NAMALWA (cell line): ENCODE data around the gene TRIM24.
A peak's percentile ranks its signal among the peaks of the same experiment; 100 is the strongest.
"Not testable (repeated sequence)": the region's sequence is repeated elsewhere in the genome, so short reads cannot be mapped to it uniquely, and the experiment has no call there.

Experiments
- DNase-seq: peaks from one replicate; pipeline ENCODE4 v3.0.0-alpha.2; 2015; ENCODE audit warnings: low spot score

The TRIM24 gene

DNA sequence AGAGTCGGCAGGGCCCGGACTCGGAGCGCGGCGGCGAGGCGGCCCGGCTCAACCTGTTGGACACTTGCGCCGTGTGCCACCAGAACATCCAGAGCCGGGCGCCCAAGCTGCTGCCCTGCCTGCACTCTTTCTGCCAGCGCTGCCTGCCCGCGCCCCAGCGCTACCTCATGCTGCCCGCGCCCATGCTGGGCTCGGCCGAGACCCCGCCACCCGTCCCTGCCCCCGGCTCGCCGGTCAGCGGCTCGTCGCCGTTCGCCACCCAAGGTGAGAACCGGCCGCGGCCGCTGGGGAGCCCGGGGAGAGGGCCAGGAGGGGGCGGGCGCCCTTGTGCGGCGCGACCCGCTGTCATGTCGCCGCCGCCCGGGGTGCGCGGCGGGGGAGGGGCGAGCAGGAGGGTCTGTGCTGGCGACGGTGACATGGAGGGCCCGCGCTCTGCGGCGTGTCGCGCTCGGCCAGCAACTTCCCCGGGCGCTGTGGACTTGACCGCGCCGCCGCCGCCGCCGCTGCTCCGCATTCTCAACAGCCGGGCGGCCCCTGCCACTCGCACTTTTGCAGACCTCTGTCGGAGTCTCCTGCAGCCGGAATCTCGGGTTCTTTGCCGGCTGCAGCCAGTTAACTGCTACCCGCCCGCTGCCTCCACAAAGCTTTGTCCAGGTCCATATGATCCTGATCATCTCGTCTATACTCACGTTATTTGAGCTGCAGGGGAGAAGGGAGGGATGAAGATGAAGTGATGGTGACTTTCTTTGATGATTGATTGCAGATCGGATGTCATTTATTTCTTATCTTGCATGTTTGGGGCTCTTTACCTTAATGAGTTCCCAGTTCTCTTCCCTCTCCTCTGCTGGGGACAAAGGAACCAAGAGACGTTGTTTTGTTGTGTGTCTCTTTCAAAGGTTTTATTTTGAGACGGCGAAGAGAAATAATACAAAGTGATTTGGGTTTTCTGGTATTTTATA is 869 bp downstream of the TRIM24 start:
- DNase-seq: peak; percentile 81

DNA sequence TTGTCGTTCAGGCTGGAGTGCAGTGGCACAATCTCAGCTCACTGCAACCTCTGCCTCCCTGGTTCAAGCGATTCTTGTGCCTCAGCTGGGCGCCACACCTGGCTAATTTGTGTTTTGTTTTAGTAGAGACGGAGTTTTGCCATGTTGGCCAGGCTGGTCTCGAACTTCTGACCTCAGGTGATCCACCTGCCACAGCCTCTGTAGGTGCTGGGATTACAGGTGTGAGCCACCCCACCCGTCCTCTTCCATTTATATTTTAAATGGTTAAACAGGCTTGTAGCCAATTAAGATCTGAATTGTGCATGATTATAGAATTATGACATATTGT is 3.2 kb downstream of the TRIM24 start:
- DNase-seq: not testable (repeated sequence)

DNA sequence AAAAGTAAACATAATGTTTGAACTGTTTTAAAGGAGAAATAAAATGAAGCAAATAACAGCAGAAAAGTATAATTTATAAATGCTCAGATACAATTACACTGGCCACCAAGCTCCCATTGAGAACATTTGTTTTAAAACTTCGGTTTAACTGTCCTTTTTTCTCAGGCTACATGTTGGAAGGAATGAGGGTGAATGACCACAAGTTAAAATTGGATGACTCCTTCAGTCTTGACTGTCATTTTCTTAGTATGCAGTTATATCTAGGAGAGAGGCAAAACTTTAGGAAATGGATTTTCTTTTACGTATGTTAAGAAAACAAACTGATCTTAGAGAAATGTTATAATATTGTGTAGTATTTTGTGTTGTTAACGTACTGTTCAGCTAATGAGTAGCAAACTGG is 5.0 kb downstream of the TRIM24 start:
- DNase-seq: no peak

DNA sequence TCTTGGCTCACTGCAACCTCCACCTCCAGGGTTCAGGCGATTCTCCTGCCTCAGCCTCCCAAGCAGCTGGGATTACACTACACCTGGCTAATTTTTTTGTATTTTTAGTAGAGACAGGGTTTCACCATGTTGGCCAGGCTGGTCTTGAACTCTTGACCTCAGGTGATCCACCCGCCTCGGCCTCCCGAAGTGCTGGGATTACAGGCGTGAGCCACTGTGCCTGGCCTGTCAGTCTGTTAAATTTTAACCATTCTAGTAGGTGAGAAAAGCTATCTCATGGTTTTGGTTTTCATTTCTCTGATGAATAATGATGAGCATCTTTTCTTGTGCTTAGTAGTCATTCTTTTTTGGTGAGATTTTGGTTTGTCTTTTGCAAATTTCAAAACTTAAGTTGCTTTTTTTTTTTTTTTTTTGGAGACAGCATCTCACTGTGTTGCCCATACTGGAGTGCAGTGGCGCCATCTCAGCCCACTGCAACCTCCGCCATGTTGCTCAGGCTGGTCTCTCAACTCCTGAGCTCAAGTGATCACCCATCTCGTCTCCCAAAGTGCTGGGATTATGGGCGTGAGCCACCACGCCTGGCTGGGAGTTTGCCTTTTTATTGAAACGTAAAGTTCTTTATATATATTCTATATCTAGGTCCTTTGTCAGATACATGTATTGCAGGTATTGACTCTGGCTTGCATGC is 6.2 kb downstream of the TRIM24 start:
- not testable (repeated sequence) for DNase-seq

DNA sequence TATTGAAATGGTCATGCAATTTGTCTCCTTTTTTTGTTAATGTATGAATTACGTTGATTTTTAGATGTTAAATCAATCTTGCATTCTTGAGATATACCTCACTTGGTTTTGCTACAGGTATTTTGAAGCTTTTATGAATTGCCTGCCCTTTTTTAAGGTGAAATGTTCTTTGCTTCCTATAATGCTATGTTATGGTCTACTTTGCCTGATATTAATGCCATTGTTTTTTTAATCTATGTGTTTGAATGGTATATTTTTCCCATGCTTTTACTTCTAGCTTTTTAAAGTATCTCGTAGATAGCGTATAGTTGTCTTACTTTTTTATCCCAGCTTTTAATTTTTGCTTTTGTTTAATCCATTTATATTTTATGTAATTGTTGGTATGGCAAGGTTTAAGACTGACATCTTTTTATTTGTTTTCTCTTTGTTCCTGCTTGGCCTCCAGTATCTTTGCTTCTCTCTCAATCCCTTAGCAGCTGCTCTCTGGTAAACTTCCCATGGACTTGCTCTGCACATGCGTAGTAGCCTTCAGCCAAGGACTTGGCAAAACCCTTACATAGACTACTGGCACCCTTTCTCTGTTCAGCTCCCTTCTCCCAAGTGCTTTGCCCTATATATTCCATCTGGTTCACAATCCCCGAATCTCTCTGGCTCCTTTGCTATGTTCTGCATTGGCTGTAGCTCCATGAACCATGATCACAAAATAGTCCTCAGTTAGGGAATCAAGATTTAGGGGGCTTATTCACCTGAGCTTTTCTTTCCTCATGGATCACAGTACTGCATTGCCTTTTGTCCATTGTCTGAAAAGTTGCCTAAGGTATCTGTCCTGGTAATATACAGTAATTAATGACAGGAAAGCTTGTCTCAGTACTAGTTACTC is 8.4 kb downstream of the TRIM24 start:
- DNase-seq: no peak

DNA sequence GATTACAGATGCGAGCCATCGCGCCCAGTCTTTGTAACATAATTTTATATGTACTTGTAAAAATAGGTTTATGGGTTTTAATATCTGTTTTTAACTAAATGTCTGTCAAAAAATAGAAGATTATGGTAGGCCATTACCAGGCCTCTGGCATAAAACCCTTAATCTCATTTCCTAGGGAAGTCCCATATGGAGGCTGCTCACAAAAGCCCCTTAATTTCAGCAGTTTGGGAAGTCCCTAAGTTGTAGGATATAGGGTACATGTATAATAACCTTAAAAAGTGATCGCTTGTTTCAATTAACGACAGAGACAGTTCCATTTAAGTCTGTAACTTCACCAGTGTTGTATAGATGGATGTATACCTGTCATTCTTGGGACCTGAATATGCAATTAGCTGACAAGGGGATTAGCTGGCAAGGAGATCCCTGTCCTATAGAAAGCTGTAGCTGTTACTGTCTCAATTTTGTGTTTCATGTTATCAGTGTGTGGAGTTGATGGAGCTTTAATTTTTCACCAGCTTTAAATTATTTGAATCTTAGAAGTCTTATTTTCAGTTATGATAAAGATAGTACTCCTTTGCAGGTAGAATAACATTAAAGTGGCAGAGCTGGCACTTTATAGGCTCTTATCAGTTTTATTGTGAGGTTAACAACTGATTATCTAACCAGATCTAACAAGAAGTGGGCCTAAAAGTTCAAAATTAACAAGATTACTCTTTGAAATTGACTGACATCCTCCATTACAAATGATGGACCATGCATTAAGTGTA is 10.5 kb downstream of the TRIM24 start:
- no peak for DNase-seq

DNA sequence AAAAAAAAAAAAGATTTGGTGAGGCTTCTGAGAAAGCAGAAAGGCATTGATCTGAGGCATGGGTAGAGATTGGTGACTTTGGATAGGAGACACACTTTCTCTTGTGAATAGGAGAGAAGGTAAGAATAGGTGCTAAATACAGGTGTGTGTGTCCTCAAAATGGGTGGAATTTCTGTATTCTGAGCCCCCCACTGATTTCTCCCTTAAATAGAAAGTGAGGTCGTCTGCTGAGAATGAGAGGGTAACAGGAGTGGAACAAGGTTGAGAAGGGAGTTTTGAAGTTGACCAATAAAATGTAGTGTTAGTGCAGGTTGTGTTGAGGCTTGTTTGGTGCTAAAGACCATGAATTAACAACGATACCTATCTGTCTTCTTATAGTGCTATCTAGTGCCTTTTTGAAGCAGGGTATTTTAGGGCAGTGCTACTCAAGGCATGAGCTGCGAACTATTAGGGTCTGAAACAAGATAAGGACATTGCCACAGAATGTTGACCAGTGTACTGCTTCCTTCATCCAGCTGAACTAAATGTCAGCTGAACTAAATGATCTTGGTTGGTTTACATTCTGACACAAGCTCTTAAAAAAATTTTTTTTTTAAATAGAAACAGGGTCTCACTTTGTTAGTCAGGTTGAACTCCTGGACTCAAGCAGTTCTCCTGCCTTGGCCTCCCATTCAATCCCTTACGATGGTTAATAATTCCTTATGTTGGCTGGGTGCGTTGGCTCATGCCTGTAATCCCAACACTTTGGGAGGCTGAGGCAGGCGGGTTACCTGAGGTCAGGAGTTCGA is 12.4 kb downstream of the TRIM24 start:
- DNase-seq: no peak

DNA sequence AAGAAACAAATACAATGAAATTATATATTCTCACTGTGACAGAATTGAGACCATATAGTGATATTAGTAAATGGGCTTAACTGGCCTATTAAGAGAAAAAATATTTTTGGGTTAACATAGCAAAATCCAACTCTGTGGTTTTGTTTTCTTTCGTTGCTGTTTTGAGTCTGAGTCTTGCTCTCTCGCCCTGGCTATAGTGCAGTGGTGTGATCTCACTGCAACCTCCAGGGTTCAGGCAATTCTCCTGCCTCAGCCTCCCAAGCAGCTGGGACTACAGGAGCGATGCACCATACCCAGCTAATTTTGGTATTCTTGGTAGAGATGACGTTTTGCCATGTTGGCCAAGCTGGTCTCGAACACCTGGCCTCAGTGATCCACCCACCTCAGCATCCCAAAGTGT is 15.3 kb downstream of the TRIM24 start:
- no peak for DNase-seq

DNA sequence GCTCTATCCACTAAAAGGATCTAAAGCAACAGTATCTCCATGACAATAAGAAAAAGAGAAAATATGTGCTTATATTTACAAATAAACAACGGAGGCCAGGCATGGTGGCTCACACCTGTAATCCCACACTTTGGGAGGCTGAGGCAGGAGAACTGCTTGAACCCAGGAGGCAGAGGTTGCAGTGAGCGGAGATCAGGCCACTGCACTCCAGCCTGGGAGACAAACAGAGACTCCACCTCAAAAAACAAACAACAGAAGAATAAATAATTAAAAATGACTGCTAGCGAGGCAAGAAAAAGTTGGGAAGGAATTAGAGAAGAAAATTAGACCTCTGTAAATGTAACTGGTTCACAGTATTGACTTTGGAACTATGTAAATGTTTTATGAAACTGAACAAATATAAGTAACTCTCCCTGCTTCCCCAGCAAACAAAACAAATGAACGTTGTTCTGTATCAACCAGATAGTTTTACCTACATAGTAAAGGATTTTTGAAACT is 17.1 kb downstream of the TRIM24 start:
- no peak for DNase-seq

DNA sequence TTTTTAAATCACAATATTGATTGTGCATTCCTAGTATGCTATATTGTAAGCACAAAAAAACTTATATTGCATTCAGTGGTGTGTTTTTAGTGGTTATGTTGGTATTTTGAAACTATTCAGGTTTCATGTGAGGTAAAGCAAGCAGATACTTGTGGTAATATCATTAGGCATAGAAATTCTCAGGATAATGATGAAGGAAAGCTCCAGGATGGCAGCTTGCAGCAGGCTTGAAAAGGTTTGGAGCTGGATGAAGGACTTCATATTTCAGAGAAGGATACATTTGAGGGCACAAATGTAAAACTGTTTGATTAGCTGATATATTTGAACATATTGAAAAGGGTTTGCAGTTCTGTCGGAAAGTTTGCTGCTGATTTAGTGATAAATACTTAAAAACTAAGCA is 17.5 kb downstream of the TRIM24 start:
- no peak for DNase-seq

DNA sequence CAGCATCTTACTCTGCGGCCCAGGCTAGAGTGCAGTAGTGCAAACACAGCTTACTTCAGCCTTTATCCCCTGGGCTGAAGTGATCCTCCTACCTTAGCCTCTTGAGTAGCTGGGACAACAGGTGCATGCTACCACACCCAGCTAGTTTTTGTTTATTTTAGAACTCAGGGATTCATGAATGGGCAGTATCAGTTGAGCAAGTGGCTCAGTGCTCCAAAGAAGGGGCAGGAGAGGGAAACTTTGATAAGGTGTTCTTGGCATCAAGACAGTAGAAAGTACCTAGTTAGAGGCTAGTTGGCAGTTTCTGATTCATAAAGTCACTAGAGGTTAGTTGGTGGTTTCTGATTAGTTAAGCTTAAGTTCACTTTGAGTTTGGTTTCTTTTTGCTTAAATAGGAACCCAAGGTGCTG is 18.4 kb downstream of the TRIM24 start:
- no peak for DNase-seq

DNA sequence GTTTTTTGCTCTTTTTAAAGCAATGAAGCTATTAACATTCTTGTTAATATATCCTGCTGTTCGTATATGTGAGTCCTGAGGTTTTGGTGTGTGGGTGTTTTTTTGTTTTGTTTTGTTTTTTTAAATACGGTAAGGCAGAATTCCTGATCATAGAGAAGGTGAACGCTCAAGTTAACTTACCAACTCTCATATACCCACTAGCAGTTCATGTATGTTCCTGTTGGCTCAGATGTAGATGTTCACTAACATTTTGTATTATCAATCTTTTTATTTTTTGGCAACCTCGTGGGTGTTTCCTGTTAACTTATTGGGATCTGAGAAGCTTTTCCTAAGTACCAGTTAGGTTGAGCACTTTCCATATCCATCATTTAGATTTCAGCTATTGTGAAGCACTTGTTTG is 20.5 kb downstream of the TRIM24 start:
- no peak for DNase-seq

DNA sequence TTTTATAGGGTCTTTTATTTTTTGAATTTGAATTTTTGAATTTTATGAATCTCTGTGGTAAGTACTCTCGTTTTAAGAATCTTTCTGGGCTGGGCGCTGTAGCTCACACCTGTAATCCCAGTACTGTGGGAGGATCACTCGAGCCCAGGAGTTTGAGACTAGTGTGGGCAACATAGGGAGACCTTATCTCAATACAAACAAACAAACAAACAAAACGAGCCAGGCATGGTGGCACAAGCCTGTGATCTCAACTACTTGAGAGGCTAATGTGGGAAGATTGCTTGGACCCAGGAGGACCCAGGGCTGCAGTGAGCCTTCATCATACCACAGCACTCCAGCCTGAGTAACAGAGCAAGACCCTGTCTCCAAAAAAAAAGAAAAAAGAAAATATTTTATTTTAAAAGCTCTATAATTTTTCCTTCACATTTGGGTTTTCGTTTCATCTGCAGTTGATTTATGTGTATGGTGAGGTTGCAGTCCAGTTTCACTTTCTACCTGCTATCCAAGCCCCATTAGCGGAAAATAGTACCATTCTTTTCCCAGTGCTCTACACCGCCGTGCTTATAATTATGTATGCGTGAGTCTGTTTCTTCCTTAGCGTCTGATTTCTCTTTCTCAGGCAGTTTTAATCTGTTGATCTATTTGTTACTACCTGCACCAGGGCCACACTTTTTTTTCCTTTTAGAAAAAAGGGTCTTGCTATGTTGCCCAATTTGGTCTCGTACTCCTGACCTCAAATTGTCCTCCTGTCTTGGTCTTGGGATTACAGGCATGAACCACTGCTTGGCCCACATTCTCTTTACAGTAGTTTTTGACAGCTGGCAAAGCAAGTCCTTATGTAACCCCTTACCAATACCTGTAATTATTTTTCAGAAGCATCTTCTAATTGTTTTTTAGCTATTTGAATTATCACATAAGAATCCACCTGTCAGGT is 21.7 kb downstream of the TRIM24 start:
- no peak for DNase-seq

DNA sequence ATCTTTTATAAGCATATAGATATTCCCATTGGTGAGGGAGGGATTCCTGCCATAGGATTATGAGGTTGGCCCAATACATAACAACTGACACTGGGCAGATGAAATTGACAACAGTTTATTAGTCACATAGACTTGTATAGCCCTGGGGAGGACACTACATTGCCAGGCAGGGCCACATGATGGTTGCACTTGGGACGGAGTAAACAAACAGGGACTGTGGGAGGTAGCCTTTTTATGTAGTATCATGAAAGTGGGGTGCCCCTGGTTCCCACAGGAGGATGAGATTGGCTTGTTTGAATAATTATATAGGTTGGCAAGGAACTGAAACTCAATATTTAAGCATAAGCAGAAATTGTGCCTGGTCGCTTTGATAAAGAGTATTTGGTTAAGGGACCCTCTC is 23.5 kb downstream of the TRIM24 start:
- DNase-seq: no peak

DNA sequence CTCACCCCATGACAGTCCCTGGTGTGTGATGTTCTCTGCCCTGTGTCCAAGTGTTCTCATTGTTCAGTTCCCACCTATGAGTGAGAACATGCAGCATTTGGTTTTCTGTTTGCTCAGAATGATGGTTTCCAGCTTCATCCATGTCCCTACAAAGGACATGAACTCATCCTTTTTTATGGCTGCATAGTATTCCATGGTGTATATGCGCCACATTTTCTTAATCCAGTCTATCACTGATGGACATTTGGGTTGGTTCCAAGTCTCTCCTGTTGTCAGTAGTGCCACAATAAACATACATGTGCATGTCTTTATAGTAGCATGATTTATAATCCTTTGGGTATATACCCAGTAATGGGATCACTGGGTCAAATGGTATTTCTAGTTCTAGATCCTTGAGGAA is 25.4 kb downstream of the TRIM24 start:
- not testable (repeated sequence) for DNase-seq

DNA sequence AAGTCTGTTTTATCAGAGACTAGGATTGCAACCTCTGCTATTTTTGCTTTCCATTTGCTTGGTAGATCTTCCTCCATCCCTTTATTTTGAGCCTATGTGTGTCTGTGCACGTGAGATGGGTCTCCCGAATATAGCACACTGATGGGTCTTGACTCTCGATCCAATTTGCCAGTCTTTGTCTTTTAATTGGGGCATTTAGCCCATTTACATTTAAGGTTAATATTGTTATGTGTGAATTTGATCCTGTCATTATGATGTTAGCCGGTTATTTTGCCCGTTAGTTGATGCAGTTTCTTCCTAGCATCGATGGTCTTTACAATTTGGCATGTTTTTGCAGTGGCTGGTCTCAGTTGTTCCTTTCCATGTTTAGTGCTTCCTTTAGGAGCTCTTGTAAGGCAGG is 29.1 kb downstream of the TRIM24 start:
- not testable (repeated sequence) for DNase-seq

DNA sequence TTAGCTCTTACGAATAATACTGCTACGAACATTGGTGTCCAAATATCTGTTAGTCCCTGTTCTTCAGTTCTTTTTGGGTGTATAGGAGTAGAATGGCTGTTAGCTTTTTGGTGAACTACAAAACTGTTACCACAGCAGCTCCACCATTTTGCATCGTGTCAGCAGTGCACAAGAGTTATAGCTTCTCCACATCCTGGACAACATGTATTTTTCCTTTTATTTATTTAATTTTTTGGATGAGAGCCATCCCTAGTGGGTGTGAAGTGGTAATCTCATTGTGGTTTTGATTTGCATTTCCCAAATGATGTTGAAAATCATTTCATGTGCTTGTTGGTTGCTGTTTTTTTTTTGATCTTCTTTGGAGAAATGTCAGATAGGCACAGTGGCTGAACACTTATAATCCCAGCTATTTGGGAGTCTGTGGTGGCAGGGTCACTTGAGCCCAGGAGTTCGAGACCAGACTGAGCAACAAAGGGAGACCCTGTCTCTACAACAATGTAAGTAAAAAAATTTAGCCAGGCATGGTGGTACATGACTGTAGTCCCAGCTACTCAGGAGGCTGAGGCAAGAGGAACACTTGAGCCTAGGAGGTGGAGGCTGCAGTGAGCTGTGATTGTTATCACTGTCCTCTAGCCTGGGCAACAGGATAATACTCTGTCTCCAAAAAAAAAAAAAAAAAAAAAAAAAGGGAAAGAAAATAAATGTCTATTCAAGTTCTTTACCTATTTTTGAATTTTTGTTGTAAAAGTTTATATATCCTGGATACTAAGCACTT is 31.7 kb downstream of the TRIM24 start:
- DNase-seq: no peak

DNA sequence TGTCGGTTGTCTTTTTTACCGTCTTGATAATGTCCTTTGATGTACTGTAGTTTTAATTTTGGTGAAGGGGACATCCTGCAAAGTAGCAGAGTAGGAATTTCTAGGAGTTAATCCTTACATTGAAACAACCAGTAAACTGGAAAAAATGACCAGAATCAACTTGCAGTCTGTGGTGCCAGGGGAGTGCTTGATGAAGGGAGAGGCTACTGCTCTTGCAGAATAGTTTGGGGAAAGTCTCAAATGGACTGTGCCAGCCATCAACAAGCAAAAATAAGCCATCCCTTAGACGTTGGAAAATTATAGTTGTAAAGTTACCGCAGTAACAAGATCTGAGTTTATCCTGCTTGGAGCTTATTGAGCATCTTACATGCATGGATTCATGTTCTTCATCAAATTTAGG is 32.4 kb downstream of the TRIM24 start:
- DNase-seq: no peak

DNA sequence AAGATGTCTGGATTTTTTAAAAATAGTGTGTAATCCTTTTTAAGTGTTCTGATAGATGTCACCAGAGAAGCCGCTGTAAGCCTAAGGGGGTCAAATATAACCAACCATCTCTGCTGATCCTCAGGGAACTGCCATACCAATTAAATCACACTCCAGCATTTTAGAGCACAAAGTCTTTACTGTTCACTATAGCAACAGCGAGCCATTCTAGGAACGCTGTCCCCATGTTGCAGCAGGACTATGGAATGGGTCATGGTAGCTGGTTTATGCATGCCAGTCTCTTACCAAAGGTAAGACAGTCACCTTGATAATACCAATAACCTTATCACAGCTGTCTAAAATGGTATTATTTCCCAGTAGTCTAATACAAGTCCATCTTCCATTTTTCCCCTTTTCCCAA is 33.5 kb downstream of the TRIM24 start:
- DNase-seq: no peak
